Mucosa of descending colon (tissue), 3 donors: ENCODE measurements around the gene FRMD3. TPM values are rescaled to one million over a fixed set of nuclear protein-coding genes. Genes with fewer than 3 reads are reported as not detected.
"Not testable (repeated sequence)": the region's sequence is repeated elsewhere in the genome, so short reads cannot be mapped to it uniquely, and the experiment has no call there.

Source experiments
- ATAC-seq: fragments of 200-7000 bp; cut with Tn5 transposase; one replicate; pipeline ENCODE4 v1.9.1; 2020; ENCODE audit warnings: mild to moderate bottlenecking, moderate library complexity
- DNase-seq, 3 donors: peaks; one replicate each; pipeline ENCODE4 v3.0.0-alpha.2; 2020
- H3K36me3 ChIP-seq: fragments of 200-600 bp; one replicate; pipeline ENCODE4 v1.8.0; 2021; ENCODE audit warnings: low read depth, mild to moderate bottlenecking
- H3K4me1 ChIP-seq: fragments of 200-600 bp; one replicate; pipeline ENCODE4 v1.8.0; 2021; ENCODE audit warnings: low read depth, mild to moderate bottlenecking
- H3K4me3 ChIP-seq: fragments of 200-600 bp; one replicate; pipeline ENCODE4 v1.8.0; 2021; ENCODE audit warnings: mild to moderate bottlenecking
- H3K9me3 ChIP-seq: fragments of 200-600 bp; one replicate; pipeline ENCODE4 v1.8.0; 2021; ENCODE audit warnings: mild to moderate bottlenecking
- intact Hi-C, 2 donors: fragments of 100-400 bp; cut with DNase I in 1 of 2; cut with micrococcal nuclease in 1 of 2; formaldehyde crosslinking; loops; one replicate each; pipeline versions ENCODE4 v1.11.0 to v1.11.1; 2022; cut with DNase I, micrococcal nuclease
- total RNA-seq, 3 donors: library from RNA; stranded (reverse); fragmentation: NEBNext Ultra II Directional in 2 of 3; extraction: Animal tissue kit (Norgen Biotek cat#: 25700) in 2 of 3; gene quantifications; one replicate each; pipeline versions ENCODE4 v1.2.1 to v1.2.4, GENCODE V29; 2021 to 2023
- TF ChIP-seq, protein P1 (sequence below): fragments of 200-600 bp; IDR thresholded peaks from one replicate; pipeline ENCODE4 v1.8.0; 2022; ENCODE audit warnings: antibody characterized with exemption, mild to moderate bottlenecking
- donor health status: DM: no; HTN: no; CAD: no; lungs with moderate emphysema.
- donor health status: DM: no; HTN: no; CAD: no.
- donor health status: DM: no; HTN: yes; CAD: no.

Gene FRMD3
- total RNA-seq, 3 donors from 2014 or later = 12.2 to 27.4 (median 25.0) TPM

DNA sequence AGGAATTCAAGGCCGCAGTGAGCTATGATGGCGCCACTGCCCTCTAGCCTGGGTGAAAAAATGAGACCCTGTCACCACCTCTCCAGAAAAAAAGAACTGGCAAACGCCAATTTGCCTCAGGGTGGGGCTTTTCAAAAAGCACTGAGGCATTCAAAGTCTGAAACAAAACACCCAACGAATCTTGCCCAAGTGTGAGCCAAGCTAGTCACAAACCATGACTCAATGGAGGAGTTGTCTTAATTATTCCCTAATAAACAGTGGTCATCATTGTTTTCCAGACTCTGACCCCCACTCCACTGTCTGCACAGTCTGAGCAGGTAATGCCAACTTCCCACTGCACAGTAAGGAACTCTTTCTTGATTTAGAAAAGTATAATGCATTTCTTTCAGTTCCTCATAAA is 16.8 kb downstream of the FRMD3 start:
- no peaks in the 10 kb centered on the region for H3K4me1 ChIP-seq
- no peak for DNase-seq
- intact Hi-C loops = no loop called here
- H3K4me3 ChIP-seq = no peak overlapping the region
- no peaks in the 10 kb centered on the region for H3K9me3 ChIP-seq
- ATAC-seq = no peak
- no peaks in the 10 kb centered on the region for H3K36me3 ChIP-seq
- TF ChIP-seq, protein P1, sequence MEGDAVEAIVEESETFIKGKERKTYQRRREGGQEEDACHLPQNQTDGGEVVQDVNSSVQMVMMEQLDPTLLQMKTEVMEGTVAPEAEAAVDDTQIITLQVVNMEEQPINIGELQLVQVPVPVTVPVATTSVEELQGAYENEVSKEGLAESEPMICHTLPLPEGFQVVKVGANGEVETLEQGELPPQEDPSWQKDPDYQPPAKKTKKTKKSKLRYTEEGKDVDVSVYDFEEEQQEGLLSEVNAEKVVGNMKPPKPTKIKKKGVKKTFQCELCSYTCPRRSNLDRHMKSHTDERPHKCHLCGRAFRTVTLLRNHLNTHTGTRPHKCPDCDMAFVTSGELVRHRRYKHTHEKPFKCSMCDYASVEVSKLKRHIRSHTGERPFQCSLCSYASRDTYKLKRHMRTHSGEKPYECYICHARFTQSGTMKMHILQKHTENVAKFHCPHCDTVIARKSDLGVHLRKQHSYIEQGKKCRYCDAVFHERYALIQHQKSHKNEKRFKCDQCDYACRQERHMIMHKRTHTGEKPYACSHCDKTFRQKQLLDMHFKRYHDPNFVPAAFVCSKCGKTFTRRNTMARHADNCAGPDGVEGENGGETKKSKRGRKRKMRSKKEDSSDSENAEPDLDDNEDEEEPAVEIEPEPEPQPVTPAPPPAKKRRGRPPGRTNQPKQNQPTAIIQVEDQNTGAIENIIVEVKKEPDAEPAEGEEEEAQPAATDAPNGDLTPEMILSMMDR = no peak

DNA sequence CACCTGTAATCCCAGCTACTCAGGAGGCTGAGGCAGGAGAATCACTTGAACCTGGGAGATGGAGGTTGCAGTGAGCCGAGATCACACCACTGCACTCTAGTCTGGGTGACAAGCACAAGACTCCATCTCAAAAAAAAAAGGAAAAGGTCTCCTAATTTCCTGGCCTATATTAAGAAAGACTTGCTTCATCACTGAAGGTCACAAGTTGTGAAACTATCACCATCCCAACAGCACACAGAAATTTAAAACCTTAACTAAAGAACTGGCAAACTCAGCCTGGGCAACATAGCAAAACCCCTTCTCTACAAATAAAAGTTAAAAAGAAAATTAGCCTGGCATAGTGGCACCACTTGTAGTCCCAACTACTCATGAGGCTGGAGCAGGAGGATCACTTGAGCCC is 17.2 kb downstream of the FRMD3 start:
- TF ChIP-seq, protein P1 = no peak
- DNase-seq = no peak
- no peaks in the 10 kb centered on the region for H3K9me3 ChIP-seq
- intact Hi-C loops = no loop called here
- H3K36me3 ChIP-seq = no peaks in the 10 kb centered on the region
- no peak overlapping the region for H3K4me3 ChIP-seq
- ATAC-seq = no peak
- H3K4me1 ChIP-seq = no peaks in the 10 kb centered on the region

DNA sequence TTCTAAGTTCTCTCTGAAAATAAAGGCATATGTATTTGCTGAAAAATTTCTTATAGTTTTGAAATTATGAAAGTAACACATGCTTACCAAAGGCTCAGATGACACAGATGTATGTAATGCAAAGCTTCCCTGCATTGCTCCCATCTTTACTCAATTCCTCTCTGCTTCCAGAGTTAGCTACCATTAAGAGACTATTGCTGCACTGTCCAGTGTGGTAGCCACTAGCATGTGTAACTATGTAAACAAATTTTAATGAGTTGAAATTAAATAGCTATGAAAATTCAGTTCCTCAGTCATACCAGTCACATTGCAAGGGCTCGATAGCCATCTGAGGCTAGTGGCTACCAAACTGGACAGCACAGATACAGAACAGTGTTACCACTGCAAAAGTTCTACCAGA is 17.9 kb downstream of the FRMD3 start:
- intact Hi-C loops = no loop called here
- no peaks in the 10 kb centered on the region for H3K36me3 ChIP-seq
- H3K9me3 ChIP-seq = no peaks in the 10 kb centered on the region
- TF ChIP-seq, protein P1 = no peak
- H3K4me1 ChIP-seq = no peaks in the 10 kb centered on the region
- no peak for DNase-seq
- ATAC-seq = no peak
- H3K4me3 ChIP-seq = no peak overlapping the region

DNA sequence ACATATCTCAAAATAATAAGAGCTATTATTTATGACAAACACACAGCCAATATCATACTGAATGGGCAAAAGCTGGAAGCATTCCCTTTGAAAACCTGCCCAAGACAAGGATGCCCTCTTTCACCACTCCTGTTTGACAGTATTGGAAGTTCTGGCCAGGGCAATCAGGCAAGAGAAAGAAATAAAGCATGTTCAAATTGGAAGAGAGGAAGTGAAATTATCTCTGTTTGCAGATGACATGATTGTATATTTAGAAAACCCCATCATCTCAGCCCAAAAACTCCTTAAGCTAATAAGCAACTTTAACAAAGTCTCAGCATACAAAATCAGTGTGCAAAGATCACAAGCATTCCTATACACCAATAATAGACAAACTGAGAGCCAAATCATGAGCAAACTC is 20.2 kb downstream of the FRMD3 start:
- DNase-seq, ATAC-seq, H3K36me3 ChIP-seq, H3K9me3 ChIP-seq, H3K4me1 ChIP-seq, intact Hi-C loops, H3K4me3 ChIP-seq: not testable (repeated sequence)

DNA sequence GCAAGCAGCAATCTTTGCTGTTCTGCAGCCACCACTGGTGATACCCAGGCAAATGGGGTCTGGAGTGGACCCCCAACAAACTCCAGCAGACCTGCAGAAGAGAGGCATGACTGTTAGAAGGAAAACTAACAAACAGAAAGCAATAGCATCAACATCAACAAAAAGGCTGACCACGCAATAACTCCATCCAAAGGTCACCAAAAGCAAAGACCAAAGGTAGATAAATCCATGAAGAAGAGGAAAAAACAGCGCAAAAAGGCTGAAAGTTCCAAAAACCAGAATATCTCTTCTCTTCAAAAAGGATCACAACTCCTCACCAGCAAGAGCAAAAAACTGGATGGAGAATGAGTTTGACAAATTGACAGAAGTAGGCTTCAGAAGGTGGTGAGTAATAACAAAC is 23.4 kb downstream of the FRMD3 start:
- ATAC-seq = no peak
- Histone ChIP-seq H3K9me3 (no peaks in the 10 kb centered on the region), H3K36me3 (no peaks in the 10 kb centered on the region), H3K4me1 (no peaks in the 10 kb centered on the region), H3K4me3 (no peak overlapping the region)
- intact Hi-C loops = no loop called here
- TF ChIP-seq, protein P1 = no peak
- DNase-seq = no peak

DNA sequence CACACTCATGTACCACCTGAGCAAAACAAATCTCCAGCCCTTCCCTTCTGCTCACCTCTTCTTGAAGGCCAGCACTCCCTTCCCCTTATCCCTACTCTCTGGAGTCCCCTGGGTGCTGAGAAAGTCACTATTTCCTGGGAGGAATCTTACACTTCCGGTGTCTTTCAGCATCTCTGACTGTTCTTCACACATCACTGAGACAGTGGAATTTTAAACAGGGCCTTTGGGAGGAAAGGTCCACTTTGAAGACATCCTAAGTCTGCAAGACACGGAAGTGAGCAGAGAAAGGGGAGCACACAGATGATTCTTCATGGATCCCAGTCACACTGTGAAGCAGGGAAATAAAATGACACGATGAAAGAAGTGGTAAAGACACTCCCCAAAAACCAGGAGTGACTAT is 25.6 kb downstream of the FRMD3 start:
- TF ChIP-seq, protein P1 = no peak
- no peak for ATAC-seq
- Histone ChIP-seq H3K4me1 (no peaks in the 10 kb centered on the region), H3K36me3 (no peaks in the 10 kb centered on the region), H3K9me3 (no peaks in the 10 kb centered on the region), H3K4me3 (no peak overlapping the region)
- DNase-seq = no peak
- intact Hi-C loops = no loop called here
